IPS-20b (cell line): Measurements from ENCODE around the gene NLGN4Y.

Source experiments
- H3K27ac ChIP-seq: one replicate; pipeline ENCODE4 v1.5.1; 2013; ENCODE audit warnings: low read length
- H3K27me3 ChIP-seq: 2 replicates; pipeline ENCODE4 v1.6.1; 2013; ENCODE audit warnings: mild to moderate bottlenecking, low read length, inconsistent platforms; ENCODE audit not compliant: insufficient read depth
- H3K36me3 ChIP-seq: 2 replicates; pipeline ENCODE4 v1.6.1; 2013; ENCODE audit warnings: low read depth, mild to moderate bottlenecking, inconsistent platforms, low read length, moderate library complexity; ENCODE audit not compliant: insufficient read depth
- H3K4me1 ChIP-seq: 2 replicates; pipeline ENCODE4 v1.6.1; 2013; ENCODE audit warnings: mild to moderate bottlenecking, control low read depth, inconsistent platforms, low read length, moderate library complexity; ENCODE audit not compliant: insufficient read depth
- H3K4me3 ChIP-seq: 2 replicates; pipeline ENCODE4 v1.5.1; 2013; ENCODE audit warnings: mild to moderate bottlenecking, low read length, inconsistent platforms
- H3K9ac ChIP-seq: 2 replicates; pipeline ENCODE4 v1.6.1; 2013; ENCODE audit warnings: low read depth, mild to moderate bottlenecking, inconsistent platforms, low read length, moderate library complexity
- H3K9me3 ChIP-seq: 2 replicates; pipeline ENCODE4 v1.6.1; 2013; ENCODE audit warnings: mild to moderate bottlenecking, low read depth, low read length, inconsistent platforms; ENCODE audit not compliant: insufficient read depth

Gene NLGN4Y

GRCh38 chrY:14801096-14801495 is 276.8 kb downstream of the NLGN4Y start:
- no peak overlapping the region for H3K9ac ChIP-seq
- H3K27ac ChIP-seq, result no peak overlapping the region
- H3K9me3 ChIP-seq, result no peaks in the 10 kb centered on the region
- no peaks in the 10 kb centered on the region for H3K4me1 ChIP-seq
- H3K36me3 ChIP-seq, result no peaks in the 10 kb centered on the region
- H3K4me3 ChIP-seq, result no peak overlapping the region
- H3K27me3 ChIP-seq, result no peaks in the 10 kb centered on the region

DNA sequence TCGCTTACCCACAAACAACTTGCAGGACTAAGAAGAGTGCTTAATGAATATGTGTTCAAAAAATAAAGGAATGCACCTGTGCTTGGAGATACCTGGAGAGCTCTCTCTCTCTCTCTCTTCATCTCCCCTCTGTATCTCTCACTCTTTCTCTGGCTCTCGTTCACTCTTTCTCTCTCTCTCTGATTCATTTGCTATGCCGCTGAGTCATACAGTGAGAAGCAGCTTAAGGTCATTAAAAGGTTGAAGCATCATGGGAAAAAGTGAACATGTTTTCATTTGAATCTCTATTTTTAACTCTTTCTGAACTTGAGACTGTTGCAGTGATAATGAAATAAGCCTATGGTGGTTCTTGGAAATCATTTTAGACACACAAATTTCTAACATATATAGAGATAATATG is 277.8 kb downstream of the NLGN4Y start:
- H3K9ac ChIP-seq, result no peak overlapping the region
- H3K9me3 ChIP-seq, result no peaks in the 10 kb centered on the region
- no peak overlapping the region for H3K4me3 ChIP-seq
- no peak overlapping the region for H3K27ac ChIP-seq
- H3K4me1 ChIP-seq, result no peaks in the 10 kb centered on the region
- H3K27me3 ChIP-seq, result no peaks in the 10 kb centered on the region
- no peaks in the 10 kb centered on the region for H3K36me3 ChIP-seq

DNA sequence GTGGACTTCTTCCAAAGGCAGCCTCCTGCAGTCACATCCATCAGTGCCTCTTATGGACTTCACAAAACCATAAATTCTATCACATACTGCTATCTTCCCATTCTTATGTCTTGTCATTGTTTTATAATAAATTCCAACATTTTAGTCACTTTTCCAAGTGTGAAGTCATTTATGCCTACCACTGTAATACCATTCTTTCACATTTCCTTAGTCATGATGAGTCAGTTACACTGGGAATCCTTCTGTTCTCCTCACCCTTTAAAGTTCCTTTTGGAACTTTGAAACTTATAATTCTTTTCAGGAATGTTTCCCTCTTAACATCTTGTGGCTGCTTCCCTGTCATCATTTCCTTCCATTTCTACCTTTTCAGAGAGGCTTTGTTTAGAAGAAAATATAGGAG is 279.7 kb downstream of the NLGN4Y start:
- no peaks in the 10 kb centered on the region for H3K36me3 ChIP-seq
- H3K27ac ChIP-seq, result no peak overlapping the region
- H3K4me3 ChIP-seq, result no peak overlapping the region
- H3K9me3 ChIP-seq, result no peaks in the 10 kb centered on the region
- H3K27me3 ChIP-seq, result no peaks in the 10 kb centered on the region
- no peaks in the 10 kb centered on the region for H3K4me1 ChIP-seq
- no peak overlapping the region for H3K9ac ChIP-seq

GRCh38 chrY:14818452-14818851 is 294.1 kb downstream of the NLGN4Y start:
- H3K9ac ChIP-seq, result no peak overlapping the region

GRCh38 chrY:14822201-14822600 is 297.9 kb downstream of the NLGN4Y start:
- H3K9ac ChIP-seq, result no peak overlapping the region
- H3K36me3 ChIP-seq, result no peaks in the 10 kb centered on the region; the same call in 1 of the 2 replicates
- no peaks in the 10 kb centered on the region for H3K4me1 ChIP-seq
- no peak overlapping the region for H3K4me3 ChIP-seq
- no peaks in the 10 kb centered on the region for H3K27me3 ChIP-seq
- H3K27ac ChIP-seq, result no peak overlapping the region
- H3K9me3 ChIP-seq, result no peaks in the 10 kb centered on the region

More at GRCh38 chrY:14818452-14818851, 294.1 kb downstream of the NLGN4Y start:
- Histone ChIP-seq H3K4me3 (no peak overlapping the region), H3K36me3 (no peaks in the 10 kb centered on the region), H3K27ac (no peak overlapping the region), H3K4me1 (no peaks in the 10 kb centered on the region), H3K9me3 (no peaks in the 10 kb centered on the region), H3K27me3 (no peaks in the 10 kb centered on the region)

GRCh38 chrY:14822906-14823305 is 298.6 kb downstream of the NLGN4Y start:
- Histone ChIP-seq H3K27me3 (no peaks in the 10 kb centered on the region), H3K9ac (no peak overlapping the region), H3K36me3 (no peaks in the 10 kb centered on the region; the same call in 1 of the 2 replicates), H3K4me3 (no peak overlapping the region), H3K9me3 (no peaks in the 10 kb centered on the region), H3K4me1 (no peaks in the 10 kb centered on the region), H3K27ac (no peak overlapping the region)

DNA sequence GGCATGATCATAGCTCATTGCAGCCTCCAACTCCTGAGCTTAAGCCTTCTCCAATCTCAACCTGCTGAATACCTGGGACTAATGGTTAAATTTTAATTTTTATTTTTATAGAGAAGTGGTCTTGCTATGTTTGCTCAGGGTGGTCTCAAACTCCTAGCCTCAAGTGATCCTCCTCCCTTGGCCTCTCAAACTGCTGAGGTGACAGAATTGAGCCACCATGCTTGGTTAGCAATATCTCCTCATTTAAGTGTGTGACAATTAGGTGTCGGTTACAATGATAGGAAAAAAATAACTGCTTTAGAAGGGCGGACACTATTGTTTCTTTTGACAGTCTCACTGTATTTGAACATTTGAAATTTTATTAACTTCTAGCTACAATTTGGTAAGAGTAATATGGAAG is 300.3 kb downstream of the NLGN4Y start:
- Histone ChIP-seq H3K36me3 (no peaks in the 10 kb centered on the region; the same call in 1 of the 2 replicates), H3K27me3 (no peaks in the 10 kb centered on the region), H3K4me1 (no peaks in the 10 kb centered on the region), H3K9ac (no peak overlapping the region), H3K27ac (no peak overlapping the region), H3K4me3 (no peak overlapping the region), H3K9me3 (no peaks in the 10 kb centered on the region)

GRCh38 chrY:14825728-14826127 is 301.4 kb downstream of the NLGN4Y start:
- Histone ChIP-seq H3K36me3 (peaks cover 6% of the 10 kb centered on the region; the same call in 1 of the 2 replicates), H3K4me3 (no peak overlapping the region), H3K4me1 (no peaks in the 10 kb centered on the region), H3K27ac (no peak overlapping the region), H3K9me3 (no peaks in the 10 kb centered on the region), H3K9ac (no peak overlapping the region), H3K27me3 (no peaks in the 10 kb centered on the region)

DNA sequence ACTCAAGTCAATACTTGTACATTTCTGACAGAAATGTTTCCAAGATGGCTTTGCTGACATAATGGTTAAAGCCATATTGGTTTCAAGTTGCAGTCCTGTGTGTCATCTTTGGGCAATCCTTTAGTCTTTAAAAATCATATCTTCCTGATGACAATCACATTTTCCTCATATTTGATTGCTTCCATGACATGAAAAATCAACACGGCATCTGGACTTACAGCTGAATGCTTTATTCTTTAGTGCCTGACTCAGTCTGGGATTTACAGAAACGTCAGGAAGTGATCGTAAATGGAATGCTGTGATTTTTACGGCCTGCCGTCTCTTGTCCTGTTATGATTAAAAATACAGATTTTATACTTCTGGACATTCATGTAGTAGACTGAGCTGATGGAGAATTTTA is 304.2 kb downstream of the NLGN4Y start:
- no peaks in the 10 kb centered on the region for H3K9me3 ChIP-seq
- H3K27ac ChIP-seq, result no peak overlapping the region
- no peaks in the 10 kb centered on the region for H3K4me1 ChIP-seq
- H3K27me3 ChIP-seq, result no peaks in the 10 kb centered on the region
- H3K4me3 ChIP-seq, result no peak overlapping the region
- peaks cover 21% of the 10 kb centered on the region for H3K36me3 ChIP-seq
- no peak overlapping the region for H3K9ac ChIP-seq

- Histone ChIP-seq H3K4me1 (no peaks in the 10 kb centered on the region; the same call in 1 of the 2 replicates), H3K9me3 (no peaks in the 10 kb centered on the region), H3K36me3 (peaks cover 21% of the 10 kb centered on the region), H3K9ac (no peak overlapping the region), H3K4me3 (no peak overlapping the region), H3K27ac (no peak overlapping the region), H3K27me3 (no peaks in the 10 kb centered on the region)
Measured at GRCh38 chrY:14829366-14829885, 305.1 kb downstream of the NLGN4Y start.

- H3K4me3 ChIP-seq, result no peak overlapping the region
- H3K4me1 ChIP-seq, result no peaks in the 10 kb centered on the region; the same call in 1 of the 2 replicates
- H3K27me3 ChIP-seq, result no peaks in the 10 kb centered on the region
- H3K27ac ChIP-seq, result no peak overlapping the region
- no peak overlapping the region for H3K9ac ChIP-seq
- no peaks in the 10 kb centered on the region for H3K9me3 ChIP-seq
- peaks cover 21% of the 10 kb centered on the region for H3K36me3 ChIP-seq
Measured at GRCh38 chrY:14834103-14835060, 310.1 kb downstream of the NLGN4Y start.

DNA sequence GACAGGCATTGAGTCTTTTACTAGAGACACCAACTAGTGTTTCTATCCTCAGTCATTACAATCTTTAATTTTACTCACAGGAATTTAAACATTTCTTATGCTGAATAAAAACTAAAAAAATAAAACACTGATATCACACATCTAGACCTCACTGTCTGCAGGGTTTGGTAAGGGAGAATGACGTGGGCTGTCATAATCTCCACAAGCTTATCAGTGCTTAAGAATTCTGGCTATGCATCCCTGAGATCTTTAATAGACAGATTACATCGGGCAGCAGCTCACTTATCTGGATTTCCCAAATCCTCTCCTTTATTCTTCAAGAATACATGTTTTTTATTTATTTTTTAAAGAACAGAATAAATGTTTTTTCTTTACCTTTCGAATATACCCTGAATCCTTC is 313.1 kb downstream of the NLGN4Y start:
- Histone ChIP-seq H3K4me1 (no peaks in the 10 kb centered on the region; the same call in 1 of the 2 replicates), H3K27ac (no peak overlapping the region), H3K9me3 (no peaks in the 10 kb centered on the region), H3K36me3 (peaks cover 16% of the 10 kb centered on the region; the same call in 1 of the 2 replicates), H3K9ac (no peak overlapping the region), H3K4me3 (no peak overlapping the region), H3K27me3 (no peaks in the 10 kb centered on the region)
